ENCODE measurements around the gene UTP3.

UTP3 gene

DNA sequence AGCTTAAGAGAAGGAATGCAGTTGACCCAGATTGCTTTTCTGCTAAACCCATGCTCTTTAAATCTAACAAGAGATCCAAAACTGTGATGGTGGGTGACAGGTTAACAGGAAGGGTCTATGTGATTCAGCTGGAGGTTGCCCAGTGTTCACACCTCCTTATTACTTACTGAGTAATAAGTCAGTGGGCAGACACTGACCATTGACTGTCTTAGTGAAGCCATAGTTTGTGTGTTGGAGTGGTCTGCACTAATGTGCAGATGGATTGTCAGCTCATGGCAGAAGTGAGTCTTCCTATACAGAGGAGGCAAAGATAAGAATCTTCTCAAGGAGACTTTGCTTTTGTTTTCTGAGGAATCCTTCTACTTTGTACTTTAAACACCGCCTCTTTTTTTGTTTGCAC, 18.2 kb downstream of the UTP3 start:
- TF ChIP-seq, protein P1, sequence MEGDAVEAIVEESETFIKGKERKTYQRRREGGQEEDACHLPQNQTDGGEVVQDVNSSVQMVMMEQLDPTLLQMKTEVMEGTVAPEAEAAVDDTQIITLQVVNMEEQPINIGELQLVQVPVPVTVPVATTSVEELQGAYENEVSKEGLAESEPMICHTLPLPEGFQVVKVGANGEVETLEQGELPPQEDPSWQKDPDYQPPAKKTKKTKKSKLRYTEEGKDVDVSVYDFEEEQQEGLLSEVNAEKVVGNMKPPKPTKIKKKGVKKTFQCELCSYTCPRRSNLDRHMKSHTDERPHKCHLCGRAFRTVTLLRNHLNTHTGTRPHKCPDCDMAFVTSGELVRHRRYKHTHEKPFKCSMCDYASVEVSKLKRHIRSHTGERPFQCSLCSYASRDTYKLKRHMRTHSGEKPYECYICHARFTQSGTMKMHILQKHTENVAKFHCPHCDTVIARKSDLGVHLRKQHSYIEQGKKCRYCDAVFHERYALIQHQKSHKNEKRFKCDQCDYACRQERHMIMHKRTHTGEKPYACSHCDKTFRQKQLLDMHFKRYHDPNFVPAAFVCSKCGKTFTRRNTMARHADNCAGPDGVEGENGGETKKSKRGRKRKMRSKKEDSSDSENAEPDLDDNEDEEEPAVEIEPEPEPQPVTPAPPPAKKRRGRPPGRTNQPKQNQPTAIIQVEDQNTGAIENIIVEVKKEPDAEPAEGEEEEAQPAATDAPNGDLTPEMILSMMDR (IDR thresholded peaks at IDR 0.05; ENCODE audit: borderline replicate concordance, control extremely low read depth, extremely low read depth, insufficient read depth, missing control alignments), result no peak
- DNase-seq (ENCODE audit: low spot score), result no peak
- in situ Hi-C loops (cut with MboI; ENCODE audit: low sequenced_read_pairs, unreplicated experiment), result no loop called here

GRCh38 chr4:70709611-70710205, 21.4 kb downstream of the UTP3 start:
- DNase-seq (ENCODE audit: low spot score), result no peak
- in situ Hi-C loops (cut with MboI; ENCODE audit: low sequenced_read_pairs, unreplicated experiment), result no loop called here
- TF ChIP-seq, protein P1 (IDR thresholded peaks at IDR 0.05; ENCODE audit: borderline replicate concordance, control extremely low read depth, extremely low read depth, insufficient read depth, missing control alignments), result no peak

GRCh38 chr4:70711599-70711998, 23.3 kb downstream of the UTP3 start:
- in situ Hi-C loops (cut with MboI; ENCODE audit: low sequenced_read_pairs, unreplicated experiment), result no loop called here
- TF ChIP-seq, protein P1 (IDR thresholded peaks at IDR 0.05; ENCODE audit: borderline replicate concordance, control extremely low read depth, extremely low read depth, insufficient read depth, missing control alignments), result no peak
- no peak for DNase-seq (ENCODE audit: low spot score)

DNA sequence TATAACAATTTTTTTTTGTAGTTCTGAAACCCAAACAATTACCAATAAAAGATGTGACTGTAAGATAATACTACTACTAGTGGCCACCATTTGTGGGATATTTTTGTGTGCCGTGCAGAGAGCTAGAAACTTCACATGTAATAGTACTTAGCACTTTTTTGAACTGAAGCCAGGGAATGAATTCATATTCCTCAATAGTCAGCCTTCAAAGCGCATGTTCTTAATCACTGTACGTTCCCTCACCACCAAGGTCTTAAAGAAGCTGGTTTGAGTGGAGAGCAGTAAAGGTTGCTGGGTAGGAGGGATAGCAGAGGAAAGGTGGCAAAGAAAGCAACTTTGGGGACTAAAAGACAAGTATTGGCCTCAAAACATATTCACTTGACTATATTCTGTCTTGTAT, 23.8 kb downstream of the UTP3 start:
- DNase-seq (ENCODE audit: low spot score), result no peak
- in situ Hi-C loops (cut with MboI; ENCODE audit: low sequenced_read_pairs, unreplicated experiment), result no loop called here
- TF ChIP-seq, protein P1 (IDR thresholded peaks at IDR 0.05; ENCODE audit: borderline replicate concordance, control extremely low read depth, extremely low read depth, insufficient read depth, missing control alignments), result no peak

- in situ Hi-C loops (cut with MboI; ENCODE audit: low sequenced_read_pairs, unreplicated experiment), result no loop called here
- TF ChIP-seq, protein P1 (IDR thresholded peaks at IDR 0.05; ENCODE audit: borderline replicate concordance, control extremely low read depth, extremely low read depth, insufficient read depth, missing control alignments), result no peak
- DNase-seq (ENCODE audit: low spot score), result no peak
Measured at GRCh38 chr4:70712604-70713452, 24.5 kb downstream of the UTP3 start.

GRCh38 chr4:70713453-70714078, 25.2 kb downstream of the UTP3 start:
- TF ChIP-seq, protein P1 (IDR thresholded peaks at IDR 0.05; ENCODE audit: borderline replicate concordance, control extremely low read depth, extremely low read depth, insufficient read depth, missing control alignments), result no peak
- in situ Hi-C loops (cut with MboI; ENCODE audit: low sequenced_read_pairs, unreplicated experiment), result no loop called here
- no peak for DNase-seq (ENCODE audit: low spot score)
